Putamen (tissue), 1 donor: Measurements from ENCODE around the gene SMARCD3.

Experiments
- DNase-seq: peaks from one replicate; pipeline ENCODE4 v3.0.0-alpha.2; 2016; ENCODE audit warnings: low spot score

SMARCD3 gene

GRCh38 chr7:151272877-151273276, 24.4 kb upstream of the SMARCD3 start:
- no peak for DNase-seq

GRCh38 chr7:151272405-151272804, 23.9 kb upstream of the SMARCD3 start:
- no peak for DNase-seq

- no peak for DNase-seq
These were observed 23.3 kb upstream of the SMARCD3 start for GRCh38 chr7:151271699-151272355.

- DNase-seq: no peak
These were observed 21.0 kb upstream of the SMARCD3 start for GRCh38 chr7:151269511-151269910.

- no peak for DNase-seq
These were observed 16.9 kb upstream of the SMARCD3 start for GRCh38 chr7:151265351-151265931.

- DNase-seq: no peak
These were observed 16.1 kb upstream of the SMARCD3 start for GRCh38 chr7:151264615-151265014.

GRCh38 chr7:151261529-151261928, 13.0 kb upstream of the SMARCD3 start:
- no peak for DNase-seq

GRCh38 chr7:151260883-151261282, 12.4 kb upstream of the SMARCD3 start:
- no peak for DNase-seq

GRCh38 chr7:151260471-151260870, 12.0 kb upstream of the SMARCD3 start:
- no peak for DNase-seq

GRCh38 chr7:151257990-151258389, 9.5 kb upstream of the SMARCD3 start:
- DNase-seq: no peak

- no peak for DNase-seq
These were observed 8.0 kb upstream of the SMARCD3 start for GRCh38 chr7:151256410-151257045.

GRCh38 chr7:151255390-151255789, 6.9 kb upstream of the SMARCD3 start:
- DNase-seq: no peak

GRCh38 chr7:151254851-151255250, 6.4 kb upstream of the SMARCD3 start:
- no peak for DNase-seq

GRCh38 chr7:151254316-151254715, 5.8 kb upstream of the SMARCD3 start:
- no peak for DNase-seq

GRCh38 chr7:151252961-151253711, 4.6 kb upstream of the SMARCD3 start:
- no peak for DNase-seq

- no peak for DNase-seq
These were observed 4.0 kb upstream of the SMARCD3 start for GRCh38 chr7:151252561-151252835.

- peak; percentile 80 for DNase-seq
These were observed 3.4 kb upstream of the SMARCD3 start for GRCh38 chr7:151251689-151252560.

- DNase-seq: no peak
These were observed 2.8 kb upstream of the SMARCD3 start for GRCh38 chr7:151251328-151251688.

GRCh38 chr7:151250181-151251132, 2.0 kb upstream of the SMARCD3 start:
- DNase-seq: no peak

GRCh38 chr7:151249732-151250072, 1.2 kb upstream of the SMARCD3 start:
- DNase-seq: no peak
